ENCODE measurements around the gene DMPK. TPM values are rescaled to one million over a fixed set of nuclear protein-coding genes. Genes with fewer than 3 reads are reported as not detected.
A peak's percentile ranks its signal among the peaks of the same experiment; 100 is the strongest.

DMPK gene
- total RNA-seq, 2 experiments from 2014 or later, result 26.7 to 31.0 TPM

DNA sequence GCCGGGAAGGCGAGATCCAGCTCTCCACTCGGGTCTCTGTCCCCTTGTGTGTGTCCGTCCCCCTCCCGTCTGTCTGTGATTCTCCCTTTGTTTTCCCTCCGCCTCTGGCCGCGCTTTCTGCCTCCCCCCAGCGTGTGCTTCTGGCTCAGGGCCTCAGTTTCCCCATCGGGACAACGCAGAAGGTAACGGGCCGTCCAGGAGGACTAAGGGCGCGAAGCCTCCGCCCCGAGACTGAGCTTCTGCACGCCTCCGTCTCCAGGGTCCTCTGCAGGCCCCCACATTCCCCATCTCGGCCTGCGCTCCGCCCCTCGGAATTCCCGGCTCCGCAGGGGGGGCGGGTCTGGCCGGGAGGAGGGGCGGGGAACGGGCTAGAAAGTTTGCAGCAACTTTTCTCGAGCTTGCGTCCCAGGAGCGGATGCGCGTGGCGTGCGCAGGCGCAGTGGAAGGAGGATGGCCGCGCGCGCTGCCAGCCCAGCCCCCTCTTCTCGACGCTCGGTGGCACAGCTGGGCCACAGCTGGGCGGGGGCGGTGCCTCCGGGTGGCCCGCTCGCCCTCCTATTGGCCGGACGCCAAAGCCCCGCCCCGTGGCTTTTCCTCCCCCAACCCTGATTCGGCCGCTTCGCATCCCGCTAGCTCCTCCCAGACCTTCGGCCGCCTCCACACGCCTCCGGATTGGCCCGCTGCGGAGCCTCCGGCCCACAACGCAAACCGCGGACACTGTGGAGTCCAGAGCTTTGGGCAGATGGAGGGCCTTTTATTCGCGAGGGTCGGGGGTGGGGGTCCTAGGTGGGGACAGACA, 13.1 kb downstream of the DMPK start, which contains the start of gene SIX5:
Gene SIX5, minus strand, starts transcription at position 269 of the 799 bp plus-strand sequence. CDS start 408 bp downstream, outside the sequence.
- CTCF ChIA-PET, result interaction anchor here (0.6 to 7.9 kb wide), 43 partner anchors 9 to 902 kb away, joined by 3 to 338 read pairs (median 5); partner anchors contain the start of genes DMPK, DMWD, FBXO46 and FOXA3
- ATAC-seq, result peak; percentile 75
- H3K4me3 Mint-ChIP-seq, result peak within 1 kb of the TSS; percentile 78
- H3K36me3 Mint-ChIP-seq, result no peaks in the 10 kb centered on the region
- peak; percentile 97 for DNase-seq
- peaks cover 13% of the 10 kb centered on the region for H3K4me1 Mint-ChIP-seq
- H3K27me3 Mint-ChIP-seq, result peaks cover 16% of the 10 kb centered on the region
- no peaks in the 10 kb centered on the region for H3K9me3 Mint-ChIP-seq (ENCODE audit: low read depth)
- peak within 1 kb of the TSS; percentile 84 for H3K27ac Mint-ChIP-seq

- H3K9me3 Mint-ChIP-seq (ENCODE audit: low read depth), result no peaks in the 10 kb centered on the region
- peaks cover 18% of the 10 kb centered on the region for H3K27me3 Mint-ChIP-seq
- DNase-seq (peak; percentile 55), ATAC-seq (no peak)
- H3K4me1 Mint-ChIP-seq, result peaks cover 13% of the 10 kb centered on the region
- H3K4me3 Mint-ChIP-seq, result peak overlapping the region; percentile 78
- CTCF ChIA-PET, result interaction anchor here (0.7 to 7.9 kb wide), 20 partner anchors 13 to 511 kb away, joined by 3 to 338 read pairs (median 6); partner anchors contain the start of genes DMPK, DMWD, IRF2BP1 and QPCTL
- H3K36me3 Mint-ChIP-seq, result no peaks in the 10 kb centered on the region
- H3K27ac Mint-ChIP-seq, result peak overlapping the region; percentile 57
Measured at GRCh38 chr19:45768655-45768983, 13.7 kb downstream of the DMPK start.

DNA sequence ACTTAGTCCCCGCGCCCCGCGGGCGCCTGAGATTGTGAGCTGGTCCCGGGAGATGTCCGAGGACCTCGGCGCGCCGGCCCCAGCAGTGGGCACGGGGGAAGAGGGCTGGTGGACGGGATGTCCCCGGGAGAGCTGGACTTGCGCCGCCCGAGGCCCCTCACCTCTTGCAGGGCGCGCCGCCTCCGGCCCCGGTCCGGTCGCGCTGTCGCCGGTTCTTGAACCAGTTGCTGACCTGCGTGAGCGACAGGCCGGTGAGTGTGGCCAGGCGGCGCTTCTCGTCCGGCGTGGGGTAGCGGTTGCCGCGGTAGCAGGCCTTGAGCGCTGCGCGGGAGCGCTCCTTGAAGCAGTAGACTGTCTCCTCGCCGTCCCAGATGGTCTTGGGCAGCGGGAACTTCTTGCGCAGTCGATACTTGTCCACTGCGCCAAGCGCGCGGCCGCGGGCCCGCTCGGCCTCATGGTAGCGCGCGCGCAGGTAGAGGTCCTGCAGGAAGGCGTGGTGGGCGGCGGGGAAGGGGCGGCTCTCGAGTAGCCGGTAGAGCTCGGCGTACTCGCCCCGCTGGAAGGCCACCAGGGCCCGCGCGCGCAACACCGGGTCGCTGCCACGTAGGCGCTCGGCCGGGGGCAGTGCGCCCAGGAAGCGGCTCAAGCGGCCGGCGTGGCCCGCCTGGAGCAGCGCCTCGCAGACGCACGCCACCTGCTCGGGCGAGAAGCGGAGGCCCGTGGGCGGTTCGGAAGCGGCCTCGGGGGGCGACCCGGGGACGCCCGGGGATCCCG, 14.2 kb downstream of the DMPK start:
- Mint-ChIP-seq H3K4me3 (peak overlapping the region; percentile 62), H3K9me3 (ENCODE audit: low read depth) (no peaks in the 10 kb centered on the region), H3K27me3 (peaks cover 19% of the 10 kb centered on the region), H3K27ac (no peak overlapping the region), H3K4me1 (peaks cover 13% of the 10 kb centered on the region), H3K36me3 (no peaks in the 10 kb centered on the region)
- ATAC-seq (no peak), DNase-seq (no peak)
- CTCF ChIA-PET, result interaction anchor here (0.6 to 7.9 kb wide), 17 partner anchors 14 to 512 kb away, joined by 3 to 338 read pairs (median 8); partner anchors contain the start of genes DMPK, DMWD, IRF2BP1 and QPCTL

DNA sequence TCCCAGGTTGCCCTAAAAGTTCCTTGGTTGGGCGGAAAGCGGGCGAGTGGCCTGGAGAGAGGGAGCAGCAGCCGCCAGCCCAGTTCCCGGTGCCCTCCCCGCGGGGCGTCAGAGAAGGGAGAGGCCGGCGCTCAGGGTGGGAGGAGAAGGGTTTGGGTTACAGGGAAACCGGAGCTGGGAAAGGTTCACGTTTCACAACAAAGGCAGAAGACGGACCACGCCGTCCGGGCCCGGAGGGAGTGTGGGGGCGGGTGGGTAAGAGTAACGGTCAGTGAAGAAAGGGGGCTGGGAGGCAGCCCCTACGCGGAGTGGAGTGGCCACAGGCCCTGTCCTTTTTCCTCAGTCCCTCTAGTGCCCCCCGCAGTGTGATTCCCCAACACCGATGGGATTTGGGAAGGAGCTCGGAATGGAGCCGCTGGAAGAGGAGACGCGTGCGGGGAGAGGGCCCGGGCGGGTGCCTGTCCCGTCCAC, 14.8 kb downstream of the DMPK start:
- Mint-ChIP-seq H3K9me3 (ENCODE audit: low read depth) (no peaks in the 10 kb centered on the region), H3K27ac (no peak overlapping the region), H3K4me3 (peak overlapping the region; percentile 15), H3K4me1 (peaks cover 13% of the 10 kb centered on the region), H3K36me3 (no peaks in the 10 kb centered on the region), H3K27me3 (peaks cover 19% of the 10 kb centered on the region)
- ATAC-seq (no peak), DNase-seq (no peak)
- CTCF ChIA-PET, result interaction anchor here (1.0 to 7.9 kb wide), 7 partner anchors 14 to 119 kb away, joined by 4 to 338 read pairs (median 28); partner anchors contain the start of genes DMPK, DMWD, IRF2BP1 and RSPH6A

DNA sequence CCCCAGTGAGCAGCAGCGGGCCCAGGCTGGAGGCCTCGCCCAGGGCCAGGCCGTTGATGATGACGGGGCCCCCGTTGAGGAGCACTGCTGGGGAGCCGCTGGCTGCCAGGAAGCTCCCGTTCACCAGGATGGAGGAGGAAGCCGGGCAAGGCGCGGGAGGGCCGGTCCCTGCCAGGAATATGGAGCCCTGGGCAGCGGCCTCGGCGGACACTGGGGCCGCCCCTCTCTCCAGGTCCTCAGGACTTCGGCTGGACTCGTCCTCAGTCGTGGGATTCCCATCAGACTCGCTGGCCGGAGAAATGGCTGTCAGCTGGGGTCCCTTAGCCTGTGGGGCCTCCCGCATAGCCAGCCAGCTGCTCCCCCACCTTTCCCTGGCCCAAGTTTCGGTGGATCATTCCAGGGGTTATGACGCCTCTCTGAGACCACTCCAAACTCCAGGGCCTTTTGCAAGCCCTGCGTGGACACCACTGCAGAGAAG, 15.4 kb downstream of the DMPK start:
- Mint-ChIP-seq H3K9me3 (ENCODE audit: low read depth) (no peaks in the 10 kb centered on the region), H3K27me3 (peaks cover 21% of the 10 kb centered on the region), H3K4me3 (no peak overlapping the region), H3K27ac (no peak overlapping the region), H3K4me1 (peaks cover 13% of the 10 kb centered on the region), H3K36me3 (no peaks in the 10 kb centered on the region)
- DNase-seq (no peak), ATAC-seq (no peak)
- CTCF ChIA-PET, result interaction anchor here (1.0 to 5.5 kb wide), 5 partner anchors 15 to 115 kb away, joined by 4 to 94 read pairs (median 28); partner anchors contain the start of genes DMPK and RSPH6A

DNA sequence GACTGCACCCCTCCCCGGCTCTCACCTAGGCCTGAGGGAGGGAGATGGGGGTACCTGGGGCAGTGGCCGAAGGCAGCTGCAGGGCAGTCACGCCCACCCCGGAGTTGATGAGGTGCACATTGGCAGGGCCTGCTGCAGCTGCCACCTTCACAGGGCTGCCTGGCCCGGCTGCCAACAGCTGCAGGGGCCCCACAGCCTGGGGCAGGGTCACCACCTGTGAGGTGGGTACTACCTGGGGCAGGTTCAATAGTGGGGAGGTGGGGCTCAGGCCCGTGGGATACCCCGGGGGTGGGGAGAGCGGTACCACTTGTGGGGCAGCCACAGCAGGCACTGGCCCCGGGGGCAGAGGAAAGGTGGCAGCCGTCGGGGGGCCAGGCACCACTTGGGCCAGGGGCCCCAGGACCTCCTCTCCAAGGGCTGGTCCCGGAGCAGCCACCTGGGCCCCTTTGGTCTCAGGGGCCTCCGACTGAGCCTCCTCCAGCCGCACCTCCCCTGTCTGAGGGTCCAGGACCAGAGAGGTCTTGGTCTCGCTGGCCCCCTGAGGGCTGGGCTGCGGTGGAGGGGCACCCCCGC, 15.9 kb downstream of the DMPK start:
- H3K4me3 Mint-ChIP-seq, result no peak overlapping the region
- H3K27ac Mint-ChIP-seq, result no peak overlapping the region
- H3K4me1 Mint-ChIP-seq, result peaks cover 13% of the 10 kb centered on the region
- H3K27me3 Mint-ChIP-seq, result peaks cover 21% of the 10 kb centered on the region
- no peaks in the 10 kb centered on the region for H3K9me3 Mint-ChIP-seq (ENCODE audit: low read depth)
- DNase-seq (no peak), ATAC-seq (no peak)
- no peaks in the 10 kb centered on the region for H3K36me3 Mint-ChIP-seq
- CTCF ChIA-PET, result interaction anchor here (1.0 to 4.7 kb wide), 3 partner anchors 33 to 116 kb away, joined by 4 to 28 read pairs (median 10); no protein-coding TSS in a partner anchor

- CTCF ChIA-PET, result interaction anchor here (2.0 to 4.7 kb wide), 2 partner anchors 51 to 116 kb away, joined by 10 to 28 read pairs; no protein-coding TSS in a partner anchor
- no peaks in the 10 kb centered on the region for H3K36me3 Mint-ChIP-seq
- H3K27ac Mint-ChIP-seq, result no peak overlapping the region
- peaks cover 21% of the 10 kb centered on the region for H3K27me3 Mint-ChIP-seq
- no peaks in the 10 kb centered on the region for H3K9me3 Mint-ChIP-seq (ENCODE audit: low read depth)
- no peak for DNase-seq
- peaks cover 10% of the 10 kb centered on the region for H3K4me1 Mint-ChIP-seq
- H3K4me3 Mint-ChIP-seq, result no peak overlapping the region
- no peak for ATAC-seq
Measured at GRCh38 chr19:45765702-45766295, 16.5 kb downstream of the DMPK start.

GRCh38 chr19:45764945-45765701, 17.2 kb downstream of the DMPK start:
- CTCF ChIA-PET, result interaction anchor here (0.6 to 0.8 kb wide), 2 partner anchors 31 to 115 kb away, joined by 3 to 4 read pairs; no protein-coding TSS in a partner anchor
- Mint-ChIP-seq H3K36me3 (no peaks in the 10 kb centered on the region), H3K27ac (no peak overlapping the region), H3K4me3 (no peak overlapping the region), H3K27me3 (peaks cover 21% of the 10 kb centered on the region), H3K4me1 (peaks cover 6% of the 10 kb centered on the region), H3K9me3 (ENCODE audit: low read depth) (no peaks in the 10 kb centered on the region)
- DNase-seq (no peak), ATAC-seq (no peak)

DNA sequence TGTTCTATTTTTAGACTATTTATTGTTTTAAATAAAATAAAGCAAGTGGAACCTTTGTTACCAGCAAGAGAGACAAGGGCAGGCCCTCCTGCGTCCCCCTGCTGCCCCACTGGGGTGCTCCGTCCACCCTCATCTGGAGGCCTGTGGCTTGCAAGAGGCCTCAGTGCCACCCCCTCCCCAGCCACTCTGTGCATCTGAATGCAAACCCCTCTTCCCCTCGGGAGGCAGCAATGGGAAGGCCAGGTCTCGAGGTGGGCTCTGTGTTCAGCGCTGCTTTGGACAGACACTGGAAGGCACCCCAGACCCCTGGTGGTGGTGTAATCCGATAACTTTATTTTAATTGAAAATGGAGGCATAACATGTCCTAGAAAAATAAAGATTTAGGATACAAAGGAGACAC, 17.8 kb downstream of the DMPK start:
- CTCF ChIA-PET, result interaction anchor here (0.8 kb wide), 1 partner anchor 30 kb away, joined by 3 read pairs; no protein-coding TSS in a partner anchor
- H3K27me3 Mint-ChIP-seq, result peaks cover 21% of the 10 kb centered on the region

GRCh38 chr19:45763691-45764294, 18.5 kb downstream of the DMPK start:
- DNase-seq, result no peak
- peaks cover 21% of the 10 kb centered on the region for H3K27me3 Mint-ChIP-seq
- CTCF ChIA-PET, result interaction anchor here (1.9 kb wide), 1 partner anchor 53 kb away, joined by 9 read pairs; no protein-coding TSS in a partner anchor
- no peak for ATAC-seq
- H3K4me3 Mint-ChIP-seq, result no peak overlapping the region
- no peaks in the 10 kb centered on the region for H3K4me1 Mint-ChIP-seq
- H3K36me3 Mint-ChIP-seq, result no peaks in the 10 kb centered on the region
- no peaks in the 10 kb centered on the region for H3K9me3 Mint-ChIP-seq (ENCODE audit: low read depth)
- H3K27ac Mint-ChIP-seq, result no peak overlapping the region

More for the DNA sequence above, 17.8 kb downstream of the DMPK start:
- H3K4me3 Mint-ChIP-seq, result no peak overlapping the region
- no peaks in the 10 kb centered on the region for H3K36me3 Mint-ChIP-seq
- H3K4me1 Mint-ChIP-seq, result peaks cover under 1% of the 10 kb centered on the region
- no peak for ATAC-seq
- DNase-seq, result no peak
- H3K9me3 Mint-ChIP-seq (ENCODE audit: low read depth), result no peaks in the 10 kb centered on the region
- H3K27ac Mint-ChIP-seq, result no peak overlapping the region

DNA sequence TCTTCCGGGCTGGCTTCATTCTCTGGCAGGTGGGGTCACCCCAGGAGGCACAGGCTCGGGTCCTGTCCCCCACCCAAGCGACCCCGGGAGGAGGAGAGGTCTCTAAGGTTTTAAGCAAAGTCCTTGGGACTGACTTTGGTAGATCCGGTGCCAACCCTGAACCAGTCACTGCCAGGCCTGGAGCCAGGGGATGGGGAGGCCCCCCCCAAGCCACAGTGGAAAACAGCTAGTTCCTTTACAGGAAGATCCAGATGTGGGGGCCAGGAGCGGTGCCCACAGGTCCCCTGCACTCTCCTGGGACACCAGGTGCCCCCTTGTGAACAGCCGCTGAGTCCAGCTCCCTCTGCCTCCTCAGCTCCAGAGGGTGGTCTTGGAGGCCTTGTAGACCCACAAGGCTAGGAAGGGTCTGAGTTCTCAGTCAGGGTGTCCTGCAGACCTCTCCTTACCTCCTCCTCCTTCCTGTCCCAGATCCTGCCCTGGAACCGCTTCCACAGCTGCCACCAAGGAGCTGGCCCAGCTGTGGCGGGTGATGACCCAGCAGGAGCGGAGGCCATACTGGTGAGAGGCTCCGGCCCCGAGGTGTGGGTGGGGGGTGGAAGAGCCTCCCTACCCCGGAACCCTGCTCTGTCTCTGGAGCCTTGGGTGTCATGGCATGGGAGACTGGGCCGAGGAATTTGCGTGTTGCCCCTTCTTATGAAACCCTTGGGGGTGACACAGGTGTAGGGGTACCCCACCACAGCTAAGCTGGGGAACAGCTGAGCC, 19.2 kb downstream of the DMPK start:
- Mint-ChIP-seq H3K27ac (no peak overlapping the region), H3K4me1 (no peaks in the 10 kb centered on the region), H3K4me3 (no peak overlapping the region), H3K9me3 (ENCODE audit: low read depth) (no peaks in the 10 kb centered on the region), H3K36me3 (no peaks in the 10 kb centered on the region), H3K27me3 (peaks cover 20% of the 10 kb centered on the region)
- ATAC-seq (no peak), DNase-seq (no peak)
- CTCF ChIA-PET, result interaction anchor here (1.0 to 1.9 kb wide), 2 partner anchors 29 to 54 kb away, joined by 3 to 9 read pairs; partner anchors contain the start of gene DMWD

All from activated CD8-positive, alpha-beta memory T cell treated with anti-CD3 and anti-CD28 coated beads, Interleukin-2, amount 10 ng/mL, durations not matched to agents 7 days and 5 days (primary cell).